PC-9 (cell line): Measurements from ENCODE around the gene C17orf75. TPM values are rescaled to one million over a fixed set of nuclear protein-coding genes. Genes with fewer than 3 reads are reported as not detected.
"Not testable (repeated sequence)": the region's sequence is repeated elsewhere in the genome, so short reads cannot be mapped to it uniquely, and the experiment has no call there.

Source experiments
- BruUV-seq: library from RNA; stranded (reverse); fragments of 400-500 nt; replicated peaks from 2 replicates; lab custom pipeline; 2021; lab: Mats Ljungman, UMichigan
- CTCF ChIA-PET: fragments of 300-600 bp; sonication (Branson Sonifier 250); formaldehyde crosslinking; loops from one replicate; lab custom pipeline; 2022; ENCODE audit warnings: antibody characterized with exemption; lab: Charles Lee
- POLR2A ChIA-PET: fragments of 300-600 bp; sonication (Branson Sonifier 250); formaldehyde crosslinking; loops from one replicate; lab custom pipeline; 2022; ENCODE audit warnings: antibody characterized with exemption; ENCODE audit not compliant: unreplicated experiment; lab: Charles Lee
- DNase-seq, 2 experiments: peaks; one replicate each; pipeline versions ENCODE4 v3.0.0 to v3.0.0-alpha.2; 2015 to 2022; ENCODE audit warnings: mixed read lengths in 1 of 2
- H2AFZ ChIP-seq: fragments of 200-600 bp; sonication (generic); 2 replicates; pipeline ENCODE4 v1.8.1; 2017; ENCODE audit warnings: antibody characterized with exemption
- H3F3A ChIP-seq: fragments of 200-600 bp; sonication (generic); 2 replicates; pipeline ENCODE4 v1.8.1; 2017; ENCODE audit warnings: antibody characterized with exemption, mild to moderate bottlenecking, low read depth; ENCODE audit not compliant: insufficient read depth
- H3K27ac ChIP-seq: fragments of 200-600 bp; sonication (generic); 2 replicates; pipeline ENCODE4 v1.6.1; 2016; ENCODE audit warnings: mixed run types
- H3K27me3 ChIP-seq: fragments of 200-600 bp; sonication (generic); 2 replicates; pipeline ENCODE4 v1.6.1; 2016; ENCODE audit warnings: low read depth, mixed run types; ENCODE audit not compliant: insufficient read depth
- H3K36me3 ChIP-seq: fragments of 200-600 bp; sonication (generic); 2 replicates; pipeline ENCODE4 v1.6.1; 2016; ENCODE audit warnings: low read depth, mixed run types
- H3K4me1 ChIP-seq: fragments of 200-600 bp; sonication (generic); replicated peaks from 2 replicates; pipeline ENCODE4 v1.6.1; 2016; ENCODE audit warnings: mixed run types; ENCODE audit not compliant: insufficient read depth
- H3K4me2 ChIP-seq: fragments of 200-600 bp; sonication (generic); 2 replicates; pipeline ENCODE4 v1.6.1; 2017; ENCODE audit warnings: mixed run types
- H3K4me3 ChIP-seq: fragments of 200-600 bp; sonication (generic); 2 replicates; pipeline ENCODE4 v1.6.1; 2016; ENCODE audit warnings: mixed run types
- H3K79me2 ChIP-seq: fragments of 200-600 bp; sonication (generic); 2 replicates; pipeline ENCODE4 v1.6.1; 2017; ENCODE audit warnings: low read depth, mixed run types
- H3K9me2 ChIP-seq: fragments of 200-600 bp; sonication (generic); 2 replicates; pipeline ENCODE4 v1.8.1; 2017; ENCODE audit warnings: mild to moderate bottlenecking; ENCODE audit not compliant: insufficient read depth
- H3K9me3 ChIP-seq: fragments of 200-600 bp; sonication (generic); 2 replicates; pipeline ENCODE4 v1.8.1; 2016; ENCODE audit warnings: low read depth; ENCODE audit not compliant: insufficient read depth
- H4K20me1 ChIP-seq: fragments of 200-600 bp; sonication (generic); 2 replicates; pipeline ENCODE4 v1.8.1; 2017; ENCODE audit not compliant: insufficient read depth
- EZH2 ChIP-seq: fragments of 200-600 bp; sonication (generic); IDR thresholded peaks from 2 replicates; pipeline ENCODE4 v1.8.0; 2017; ENCODE audit warnings: antibody characterized with exemption, low read depth
- intact Hi-C: fragments of 100-400 bp; cut with micrococcal nuclease; formaldehyde crosslinking; loops from one replicate; pipeline ENCODE4 v1.10.0; 2022; ENCODE audit not compliant: unreplicated experiment
- total RNA-seq: library from RNA; stranded (reverse); gene quantifications from 2 replicates; pipeline ENCODE4 v1.2.3, GENCODE V29; 2021
- TF ChIP-seq, protein P1 (sequence below): fragments of 200-600 bp; sonication (generic); conservative IDR thresholded peaks from 2 replicates; pipeline ENCODE4 v1.6.1; 2017; ENCODE audit warnings: mixed run types, antibody characterized with exemption, mild to moderate bottlenecking, moderate library complexity

The C17orf75 gene
- total RNA-seq, 1 experiment from 2014 or later: 33.3 TPM

DNA sequence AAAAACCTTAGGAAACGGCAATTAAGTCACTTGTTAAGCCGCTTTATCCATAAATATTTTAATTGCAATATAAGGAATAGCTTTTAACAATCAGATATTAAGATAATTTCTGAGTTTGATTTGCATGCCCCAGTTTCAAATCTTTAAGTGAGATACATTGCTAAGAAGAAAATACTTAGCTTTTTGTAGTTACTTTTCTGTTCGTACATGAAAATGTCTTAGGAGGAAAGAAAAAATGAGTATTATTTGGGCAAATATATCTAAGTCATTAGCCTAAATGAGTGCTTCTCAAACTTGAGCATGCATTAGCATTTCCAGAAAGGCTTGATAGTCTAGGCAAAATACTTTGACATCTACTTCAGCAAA is 14.4 kb upstream of the C17orf75 start:
- Histone ChIP-seq H3K27ac (peak overlapping the region; percentile 17), H3F3A (peaks cover 74% of the 10 kb centered on the region), H3K4me3 (no peak overlapping the region), H4K20me1 (peaks cover 95% of the 10 kb centered on the region), H2AFZ (no peak overlapping the region), H3K9me3 (no peaks in the 10 kb centered on the region), H3K36me3 (peaks cover 70% of the 10 kb centered on the region), H3K27me3 (no peaks in the 10 kb centered on the region), H3K4me1 (peaks cover 42% of the 10 kb centered on the region), H3K9me2 (no peaks in the 10 kb centered on the region), H3K79me2 (peaks cover 97% of the 10 kb centered on the region), H3K4me2 (peak overlapping the region; percentile 43)
- intact Hi-C loops: no loop called here
- no TSS peak for BruUV-seq
- no peak for DNase-seq
- CTCF ChIA-PET: no interaction called here
- TF ChIP-seq, protein P1, sequence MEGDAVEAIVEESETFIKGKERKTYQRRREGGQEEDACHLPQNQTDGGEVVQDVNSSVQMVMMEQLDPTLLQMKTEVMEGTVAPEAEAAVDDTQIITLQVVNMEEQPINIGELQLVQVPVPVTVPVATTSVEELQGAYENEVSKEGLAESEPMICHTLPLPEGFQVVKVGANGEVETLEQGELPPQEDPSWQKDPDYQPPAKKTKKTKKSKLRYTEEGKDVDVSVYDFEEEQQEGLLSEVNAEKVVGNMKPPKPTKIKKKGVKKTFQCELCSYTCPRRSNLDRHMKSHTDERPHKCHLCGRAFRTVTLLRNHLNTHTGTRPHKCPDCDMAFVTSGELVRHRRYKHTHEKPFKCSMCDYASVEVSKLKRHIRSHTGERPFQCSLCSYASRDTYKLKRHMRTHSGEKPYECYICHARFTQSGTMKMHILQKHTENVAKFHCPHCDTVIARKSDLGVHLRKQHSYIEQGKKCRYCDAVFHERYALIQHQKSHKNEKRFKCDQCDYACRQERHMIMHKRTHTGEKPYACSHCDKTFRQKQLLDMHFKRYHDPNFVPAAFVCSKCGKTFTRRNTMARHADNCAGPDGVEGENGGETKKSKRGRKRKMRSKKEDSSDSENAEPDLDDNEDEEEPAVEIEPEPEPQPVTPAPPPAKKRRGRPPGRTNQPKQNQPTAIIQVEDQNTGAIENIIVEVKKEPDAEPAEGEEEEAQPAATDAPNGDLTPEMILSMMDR: no peak
- no peak for TF ChIP-seq EZH2
- POLR2A ChIA-PET: no interaction called here

DNA sequence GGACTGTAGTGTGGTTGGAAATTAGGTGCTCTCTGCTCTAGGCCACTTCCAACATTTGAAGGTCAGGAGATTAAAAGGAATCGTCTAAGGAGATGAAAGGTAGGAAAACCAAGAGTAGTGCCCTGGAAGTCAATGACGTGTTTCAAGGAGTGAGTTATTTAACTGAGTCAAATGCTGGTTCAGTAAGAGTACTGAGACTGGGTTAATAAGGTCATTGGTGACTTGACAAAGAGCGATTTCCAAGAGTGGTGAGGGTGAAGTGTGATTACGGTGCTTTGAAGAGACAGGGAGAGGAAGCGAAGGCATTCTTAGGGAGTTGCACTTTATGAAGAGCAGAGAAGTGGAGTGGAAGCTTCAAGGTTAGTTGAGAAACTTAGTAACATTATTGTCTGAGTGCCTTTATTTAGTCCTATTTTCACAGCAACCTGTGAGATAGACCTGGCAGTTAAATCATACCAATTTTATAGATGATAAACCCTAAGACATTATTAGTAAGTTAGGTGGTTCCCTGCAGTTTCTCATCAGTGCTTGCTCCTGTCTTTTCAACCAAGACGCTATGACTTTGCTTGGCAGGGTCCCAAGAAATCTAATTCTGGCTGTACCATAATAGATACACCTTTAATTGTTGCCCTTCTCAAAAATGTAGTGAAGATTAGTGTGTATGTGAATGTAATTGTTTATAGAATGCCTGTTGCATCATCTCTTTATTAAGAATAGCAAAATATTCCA is 13.8 kb upstream of the C17orf75 start:
- Histone ChIP-seq H3K4me3 (no peak overlapping the region), H3F3A (peaks cover 74% of the 10 kb centered on the region), H3K36me3 (peaks cover 67% of the 10 kb centered on the region), H3K79me2 (peaks cover 97% of the 10 kb centered on the region), H2AFZ (no peak overlapping the region), H3K27me3 (no peaks in the 10 kb centered on the region), H3K9me2 (no peaks in the 10 kb centered on the region), H4K20me1 (peaks cover 95% of the 10 kb centered on the region), H3K9me3 (no peaks in the 10 kb centered on the region), H3K4me1 (peaks cover 42% of the 10 kb centered on the region), H3K27ac (peak overlapping the region; percentile 17), H3K4me2 (peak overlapping the region; percentile 43)
- CTCF ChIA-PET: no interaction called here
- POLR2A ChIA-PET: no interaction called here
- intact Hi-C loops: no loop called here
- BruUV-seq: no TSS peak
- TF ChIP-seq, protein P1: no peak
- TF ChIP-seq EZH2: no peak
- no peak for DNase-seq

DNA sequence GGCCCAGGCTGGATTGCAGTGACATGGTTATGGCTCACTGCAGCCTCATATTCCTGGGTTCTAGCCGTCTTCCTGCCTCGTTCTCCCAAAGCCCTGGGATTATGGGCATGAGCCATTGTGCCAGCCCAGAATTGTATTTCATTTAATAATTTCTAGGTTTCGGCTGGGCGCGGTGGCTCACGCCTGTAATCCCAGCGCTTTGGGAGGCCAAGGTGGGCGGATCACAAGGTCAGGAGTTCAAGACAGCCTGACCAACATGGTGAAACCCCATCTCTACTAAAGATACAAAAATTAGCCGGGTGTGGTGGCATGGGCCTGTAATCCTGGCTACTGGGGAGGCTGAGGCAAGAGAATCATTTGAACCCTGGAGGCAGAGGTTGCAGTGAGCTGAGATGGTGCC is 10.8 kb upstream of the C17orf75 start:
- DNase-seq, H2AFZ ChIP-seq, H3K27me3 ChIP-seq, POLR2A ChIA-PET, CTCF ChIA-PET, H3K9me2 ChIP-seq, H3K9me3 ChIP-seq, BruUV-seq, H3K27ac ChIP-seq: not testable (repeated sequence)
- peaks cover 38% of the 10 kb centered on the region for H3K36me3 ChIP-seq
- H3K79me2 ChIP-seq: peaks cover 91% of the 10 kb centered on the region
- peaks cover 66% of the 10 kb centered on the region for H4K20me1 ChIP-seq
- intact Hi-C loops: loop anchor here (5.0 kb wide), 1 partner anchor 90 kb away; the partner anchor contains the start of gene PSMD11
- peaks cover 46% of the 10 kb centered on the region; the same call in 1 of the 2 replicates for H3F3A ChIP-seq
- H3K4me1 ChIP-seq: peaks cover 42% of the 10 kb centered on the region
- H3K4me2 ChIP-seq: peak overlapping the region; percentile 83
- peak overlapping the region; percentile 68 for H3K4me3 ChIP-seq
